Fibroblast of pulmonary artery (primary cell): Measurements from ENCODE around the gene EMC1.
"Not testable (repeated sequence)": the region's sequence is repeated elsewhere in the genome, so short reads cannot be mapped to it uniquely, and the experiment has no call there.

Experiments used
- DNase-seq: peaks from one replicate; pipeline ENCODE4 v3.0.0-alpha.2; 2010; ENCODE audit warnings: low read depth
- H3K4me3 ChIP-seq: replicated peaks from 2 replicates; pipeline ENCODE4 v1.5.1; 2011; ENCODE audit warnings: low read depth, mild to moderate bottlenecking, control low read depth, low read length, moderate library complexity
- TF ChIP-seq, protein P1 (sequence below): IDR thresholded peaks from 2 replicates; pipeline ENCODE4 v1.5.1; 2011; ENCODE audit warnings: mild to moderate bottlenecking, control low read depth, low read length, inconsistent platforms; ENCODE audit errors: missing control alignments

EMC1 gene

DNA sequence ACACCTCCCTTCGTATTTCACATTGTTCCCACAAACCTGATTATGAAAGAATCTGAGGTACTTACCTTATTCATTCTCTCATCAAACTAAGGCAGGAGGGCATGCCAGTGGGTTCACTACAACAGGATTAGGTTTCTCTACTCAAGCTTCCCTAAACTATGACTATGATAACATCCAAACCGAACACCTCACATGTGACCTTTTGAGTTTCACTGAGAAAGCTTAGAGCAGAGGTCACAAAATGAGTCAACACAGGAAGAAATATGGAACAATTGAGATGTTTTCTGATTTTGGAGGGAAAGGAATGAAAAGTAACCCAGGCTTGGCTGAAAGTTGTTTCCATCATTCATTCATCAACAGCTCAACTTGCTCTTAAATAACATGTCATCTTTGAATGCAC is 65.3 kb downstream of the EMC1 start:
- DNase-seq, result no peak
- TF ChIP-seq, protein P1, sequence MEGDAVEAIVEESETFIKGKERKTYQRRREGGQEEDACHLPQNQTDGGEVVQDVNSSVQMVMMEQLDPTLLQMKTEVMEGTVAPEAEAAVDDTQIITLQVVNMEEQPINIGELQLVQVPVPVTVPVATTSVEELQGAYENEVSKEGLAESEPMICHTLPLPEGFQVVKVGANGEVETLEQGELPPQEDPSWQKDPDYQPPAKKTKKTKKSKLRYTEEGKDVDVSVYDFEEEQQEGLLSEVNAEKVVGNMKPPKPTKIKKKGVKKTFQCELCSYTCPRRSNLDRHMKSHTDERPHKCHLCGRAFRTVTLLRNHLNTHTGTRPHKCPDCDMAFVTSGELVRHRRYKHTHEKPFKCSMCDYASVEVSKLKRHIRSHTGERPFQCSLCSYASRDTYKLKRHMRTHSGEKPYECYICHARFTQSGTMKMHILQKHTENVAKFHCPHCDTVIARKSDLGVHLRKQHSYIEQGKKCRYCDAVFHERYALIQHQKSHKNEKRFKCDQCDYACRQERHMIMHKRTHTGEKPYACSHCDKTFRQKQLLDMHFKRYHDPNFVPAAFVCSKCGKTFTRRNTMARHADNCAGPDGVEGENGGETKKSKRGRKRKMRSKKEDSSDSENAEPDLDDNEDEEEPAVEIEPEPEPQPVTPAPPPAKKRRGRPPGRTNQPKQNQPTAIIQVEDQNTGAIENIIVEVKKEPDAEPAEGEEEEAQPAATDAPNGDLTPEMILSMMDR, result no peak
- H3K4me3 ChIP-seq, result no peak overlapping the region

GRCh38 chr1:19182223-19182622 is 69.1 kb downstream of the EMC1 start:
- TF ChIP-seq, protein P1, result no peak
- H3K4me3 ChIP-seq, result no peak overlapping the region
- DNase-seq, result no peak

DNA sequence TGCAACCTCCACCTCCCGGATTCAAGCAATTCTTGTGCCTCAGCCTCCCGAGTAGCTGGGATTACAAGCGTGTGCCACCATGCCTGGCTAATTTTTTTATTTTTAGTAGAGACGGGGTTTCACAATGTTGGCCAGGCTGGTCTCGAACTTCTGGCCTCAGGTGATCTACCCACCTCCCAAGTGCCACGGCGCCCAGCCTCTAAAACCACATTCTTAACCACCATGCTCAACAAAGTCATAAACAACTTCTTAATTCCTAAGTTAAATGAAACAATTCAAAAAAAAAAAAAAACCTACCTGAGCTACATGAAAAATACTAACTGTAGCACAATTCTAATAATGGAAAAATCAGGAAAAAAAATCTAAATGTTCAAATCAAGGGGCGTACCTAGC is 71.1 kb downstream of the EMC1 start:
- not testable (repeated sequence) for H3K4me3 ChIP-seq, DNase-seq

GRCh38 chr1:19179597-19180264 is 71.6 kb downstream of the EMC1 start:
- H3K4me3 ChIP-seq, result no peak overlapping the region
- DNase-seq, result peak; percentile 70
- TF ChIP-seq, protein P1, result peak; percentile 51

DNA sequence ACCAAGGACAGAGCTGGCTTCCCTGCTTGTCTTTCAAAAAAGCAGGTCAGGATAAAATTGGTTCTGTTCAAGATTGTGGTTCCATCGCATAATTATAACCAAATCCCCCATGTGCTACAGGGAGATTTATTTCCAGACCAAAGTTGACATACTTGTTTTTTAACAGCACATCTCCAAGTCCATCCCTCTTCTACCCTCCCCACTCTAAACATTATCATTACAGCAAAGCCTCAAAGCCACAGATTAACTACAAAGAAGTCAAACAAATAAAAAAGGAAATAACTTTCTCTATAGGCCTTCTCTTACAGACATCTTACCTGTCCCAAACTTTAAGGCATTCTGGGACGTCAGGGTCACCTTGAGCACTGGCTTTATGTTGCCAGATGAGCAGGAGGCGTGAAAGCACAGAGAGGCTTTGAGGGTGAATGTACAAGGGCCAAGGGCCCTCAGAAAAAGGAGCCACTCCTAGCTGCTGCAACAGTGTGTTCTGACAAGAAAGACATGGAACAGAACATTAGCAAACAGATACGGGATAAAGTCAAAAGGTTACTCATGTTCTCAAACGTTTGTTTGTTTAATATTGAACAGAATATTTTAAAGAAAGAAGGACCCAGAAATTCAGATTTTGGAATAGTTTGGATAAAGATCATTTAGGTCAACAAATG is 72.5 kb downstream of the EMC1 start:
- no peak overlapping the region for H3K4me3 ChIP-seq
- no peak for DNase-seq
- TF ChIP-seq, protein P1, result no peak

- no peak for DNase-seq
- TF ChIP-seq, protein P1, result no peak
- H3K4me3 ChIP-seq, result no peak overlapping the region
Observed at GRCh38 chr1:19177811-19178210, 73.5 kb downstream of the EMC1 start.

- H3K4me3 ChIP-seq, result no peak overlapping the region
- TF ChIP-seq, protein P1, result no peak
- DNase-seq, result no peak
Observed at GRCh38 chr1:19169642-19170041, 81.7 kb downstream of the EMC1 start.
